ENCODE measurements around the gene GPR151. TPM values are rescaled to one million over a fixed set of nuclear protein-coding genes. Genes with fewer than 3 reads are reported as not detected.

The GPR151 gene
- total RNA-seq, 1 experiment from 2014 or later, result not detected

DNA sequence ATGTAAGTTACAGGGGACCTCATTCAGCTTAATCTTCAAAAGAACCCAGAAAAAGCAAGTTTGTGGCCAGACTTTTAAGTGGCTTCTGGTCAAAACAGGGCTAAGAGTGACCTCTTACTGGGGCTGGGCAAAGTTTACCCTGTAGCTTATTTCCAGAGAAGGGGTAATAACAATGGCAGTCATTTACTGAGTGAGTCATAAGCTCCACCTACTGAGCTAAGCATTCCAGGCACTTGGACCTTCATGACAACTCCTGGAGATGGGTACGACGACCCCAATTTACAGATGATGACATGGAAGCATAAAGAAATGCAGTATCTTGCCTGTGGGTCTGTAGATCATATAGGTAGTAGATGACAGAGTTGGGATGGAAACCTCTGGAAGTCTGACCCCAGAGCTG is 4.7 kb upstream of the GPR151 start:
- DNase-seq (ENCODE audit: low read depth), result no peak

DNA sequence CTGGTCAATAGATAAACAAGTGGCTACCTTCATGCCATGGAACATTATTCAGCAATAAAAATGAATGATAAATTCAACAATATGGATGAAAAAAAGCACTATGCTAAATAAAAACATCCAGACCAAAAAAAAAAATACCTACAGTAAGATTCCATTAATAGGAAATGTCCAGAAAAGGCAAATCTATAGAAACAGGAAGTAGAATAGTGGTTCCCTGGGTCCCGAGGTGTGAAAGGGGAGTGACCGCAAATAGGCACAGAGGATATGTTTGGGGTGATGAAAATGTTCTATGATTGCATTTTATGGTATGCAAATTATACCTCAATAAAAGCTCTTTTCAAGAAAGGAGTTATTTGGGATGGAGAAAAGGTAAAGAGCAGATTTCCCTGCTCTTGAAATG is 3.6 kb upstream of the GPR151 start:
- DNase-seq (ENCODE audit: low read depth), result no peak

DNA sequence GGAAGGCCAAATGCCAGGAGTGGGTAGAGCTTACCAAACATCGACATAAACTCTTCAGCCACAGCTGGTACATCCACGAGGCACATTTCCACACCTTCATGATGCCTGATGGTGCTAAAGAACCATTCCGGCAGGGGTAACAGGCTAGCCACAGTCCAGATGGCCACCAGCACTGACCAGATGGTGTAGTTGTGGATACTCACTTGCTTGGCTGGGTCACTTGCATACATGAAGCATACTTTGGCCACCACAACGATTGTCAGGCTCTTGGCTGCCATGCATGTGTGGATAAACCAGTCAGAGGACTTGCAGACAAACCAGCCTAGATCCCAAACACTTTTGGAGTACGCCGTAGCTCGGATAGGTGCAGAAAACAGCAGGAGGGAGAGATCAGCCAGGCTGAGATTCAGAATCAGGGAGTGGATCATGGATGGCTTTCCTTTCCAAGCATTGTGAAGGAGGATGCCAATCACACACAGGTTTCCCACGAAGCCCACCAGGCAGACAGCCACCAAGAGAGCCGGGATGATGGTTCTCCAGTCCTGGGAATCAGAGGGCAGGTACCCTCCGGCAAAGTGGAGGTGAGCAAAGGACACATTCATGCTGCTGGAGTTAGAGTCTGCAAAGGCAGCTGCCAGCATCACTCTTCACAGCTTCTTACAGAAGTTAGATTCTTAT is 378 bp downstream of the GPR151 start:
- DNase-seq (ENCODE audit: low read depth), result no peak

DNA sequence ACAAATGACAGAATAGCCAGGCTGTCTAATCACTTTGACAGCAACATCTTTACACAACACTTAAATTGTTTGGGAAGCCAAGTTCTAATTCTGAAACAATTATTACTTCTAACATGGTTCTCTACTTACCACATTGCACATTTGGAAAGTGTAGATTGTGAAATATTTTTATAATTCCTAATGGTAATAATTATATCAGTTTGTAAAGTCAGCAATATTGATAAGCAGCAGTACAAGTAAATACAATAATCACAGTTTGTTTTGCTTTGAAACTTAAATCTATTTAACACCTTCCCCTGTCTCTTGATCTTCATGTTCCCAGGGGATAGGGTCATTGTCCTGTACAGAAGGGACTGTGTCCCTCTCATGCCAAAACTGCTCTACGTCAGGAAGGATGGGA is 1.4 kb downstream of the GPR151 start:
- DNase-seq (ENCODE audit: low read depth), result no peak

DNA sequence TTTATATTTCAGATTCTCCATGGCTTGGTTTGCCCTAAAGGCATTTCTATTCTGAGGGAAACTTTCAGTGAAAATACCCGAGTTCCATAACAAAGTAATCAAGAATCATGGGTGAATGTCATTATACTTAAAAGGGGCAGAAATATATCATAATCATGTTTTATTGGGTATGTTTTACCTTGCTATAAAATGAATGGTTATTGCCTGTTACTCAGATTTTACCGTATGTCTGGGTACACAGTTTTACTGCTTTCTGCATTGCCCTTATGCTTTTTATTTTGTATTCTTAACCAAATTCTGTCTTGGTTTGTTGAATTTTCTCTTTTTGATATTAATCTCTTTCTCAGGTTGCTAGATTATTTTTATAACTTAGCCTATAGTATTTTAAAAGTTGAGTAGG is 2.5 kb downstream of the GPR151 start:
- DNase-seq (ENCODE audit: low read depth), result no peak

DNA sequence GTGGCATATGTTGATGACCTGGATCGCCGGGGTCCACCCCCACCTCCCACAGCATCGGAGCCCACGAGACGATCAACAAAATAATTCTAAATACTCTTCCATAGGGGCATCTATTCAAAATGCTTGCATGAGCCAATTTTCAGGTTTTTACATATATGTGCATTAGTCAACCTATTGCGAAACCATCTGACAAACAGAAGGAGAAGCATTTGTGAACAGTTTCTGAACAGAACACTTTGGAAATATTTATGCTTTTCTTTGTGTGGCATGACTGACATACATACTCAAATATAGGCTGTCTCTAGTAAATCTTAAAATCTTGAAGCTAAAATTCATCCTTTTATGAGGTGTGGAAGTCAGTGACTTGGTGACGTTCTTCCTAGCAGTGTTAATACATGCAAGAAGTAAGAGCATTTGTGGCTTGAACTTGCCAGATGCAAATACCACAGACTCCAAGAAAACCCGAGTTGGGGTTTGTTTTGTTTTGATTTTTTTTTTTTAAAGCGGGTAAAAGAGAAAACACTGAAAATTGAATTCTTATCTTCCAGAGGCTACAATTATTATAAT is 5.3 kb downstream of the GPR151 start:
- DNase-seq (ENCODE audit: low read depth), result no peak

DNA sequence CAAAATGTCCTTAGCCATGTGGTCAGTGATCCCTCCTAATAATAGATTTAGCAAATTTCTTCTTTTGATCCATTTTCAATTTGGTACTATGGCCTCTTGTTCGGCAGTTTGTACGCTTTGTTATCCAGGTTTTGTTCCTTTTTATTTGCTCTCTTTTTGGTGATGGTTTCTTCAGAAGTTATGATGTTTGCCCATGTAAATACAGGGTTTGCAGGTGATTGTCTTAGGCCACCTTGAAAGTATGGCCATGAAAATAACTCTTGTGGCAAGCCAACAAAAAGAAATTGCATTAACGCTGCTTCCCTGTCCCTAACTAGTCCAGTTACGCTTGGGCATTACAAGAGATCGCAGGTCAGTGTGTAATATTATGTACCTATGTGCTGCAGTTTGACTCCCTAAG is 8.6 kb downstream of the GPR151 start:
- DNase-seq (ENCODE audit: low read depth), result no peak

DNA sequence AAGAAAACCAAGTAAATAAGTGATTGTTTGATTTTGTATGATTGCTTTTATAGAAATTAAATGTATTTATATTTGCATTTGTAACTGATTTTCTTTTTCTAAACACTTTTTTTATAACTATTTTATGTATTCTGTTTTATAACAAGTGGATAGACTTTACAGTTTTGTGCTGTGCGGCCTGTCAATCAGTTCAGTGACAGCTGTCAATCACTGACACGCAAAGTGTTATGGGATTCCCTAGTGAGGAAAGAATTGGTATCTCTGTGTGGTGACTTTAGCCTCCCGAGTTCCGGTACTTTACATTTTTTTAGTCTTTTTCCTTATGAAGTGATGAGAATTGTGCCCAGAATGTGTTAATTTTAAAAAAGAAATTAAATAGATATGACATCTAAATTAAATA is 16.3 kb downstream of the GPR151 start:
- DNase-seq (ENCODE audit: low read depth), result no peak

DNA sequence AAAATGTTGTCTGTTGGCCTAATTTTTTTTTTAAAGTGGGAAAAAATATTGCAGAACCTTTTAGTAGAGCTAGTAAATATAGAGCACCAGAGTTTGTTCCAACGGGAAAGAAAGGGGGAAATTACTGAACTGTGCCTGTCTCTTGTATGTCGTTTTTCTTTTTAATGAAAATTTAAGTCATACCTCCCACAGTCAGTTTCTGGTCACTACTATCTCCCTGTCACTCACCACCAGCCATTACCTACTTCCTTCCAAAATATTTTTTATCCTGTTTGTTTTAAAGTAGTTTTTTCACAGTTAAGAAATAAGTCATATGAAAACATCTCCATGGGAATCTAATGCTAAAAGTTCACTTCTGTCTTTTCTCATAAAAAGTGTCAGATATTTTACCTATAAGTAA is 21.3 kb downstream of the GPR151 start:
- DNase-seq (ENCODE audit: low read depth), result no peak

DNA sequence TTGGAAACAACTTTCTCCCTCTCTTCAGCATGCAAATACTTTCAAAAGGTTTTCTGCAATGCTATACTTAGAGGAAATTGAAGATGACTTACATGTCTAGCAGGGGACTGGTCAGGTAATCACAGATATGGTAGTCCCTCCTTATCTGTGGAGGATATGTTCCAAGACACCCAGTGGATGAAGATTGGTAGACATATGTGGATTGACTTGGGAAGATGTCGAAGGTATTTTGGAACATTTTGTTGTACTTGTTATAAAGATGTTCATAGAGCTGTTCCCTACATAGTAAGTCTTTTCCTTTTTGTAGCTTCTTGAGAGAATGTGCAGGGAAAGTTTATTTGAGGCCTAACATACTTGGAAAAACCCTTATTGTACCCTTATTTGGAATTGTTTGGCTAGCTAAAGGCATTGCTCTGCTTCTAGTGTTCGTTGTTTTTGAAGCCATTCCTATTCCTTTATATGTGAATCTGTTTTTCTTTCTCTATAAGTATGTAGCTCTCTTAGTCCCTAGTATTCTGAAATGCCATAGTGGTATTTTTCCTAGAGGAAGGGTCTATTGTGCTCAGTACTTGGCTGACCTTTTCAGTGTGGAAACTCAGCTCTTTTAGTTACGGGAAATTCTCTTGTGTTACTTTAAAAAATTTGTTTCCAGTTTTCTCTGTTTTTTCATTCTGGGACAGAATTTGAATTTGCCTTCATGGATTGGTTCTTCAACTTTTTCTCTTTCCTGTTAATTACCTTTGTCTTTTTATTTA is 25.7 kb downstream of the GPR151 start:
- DNase-seq (ENCODE audit: low read depth), result no peak

DNA sequence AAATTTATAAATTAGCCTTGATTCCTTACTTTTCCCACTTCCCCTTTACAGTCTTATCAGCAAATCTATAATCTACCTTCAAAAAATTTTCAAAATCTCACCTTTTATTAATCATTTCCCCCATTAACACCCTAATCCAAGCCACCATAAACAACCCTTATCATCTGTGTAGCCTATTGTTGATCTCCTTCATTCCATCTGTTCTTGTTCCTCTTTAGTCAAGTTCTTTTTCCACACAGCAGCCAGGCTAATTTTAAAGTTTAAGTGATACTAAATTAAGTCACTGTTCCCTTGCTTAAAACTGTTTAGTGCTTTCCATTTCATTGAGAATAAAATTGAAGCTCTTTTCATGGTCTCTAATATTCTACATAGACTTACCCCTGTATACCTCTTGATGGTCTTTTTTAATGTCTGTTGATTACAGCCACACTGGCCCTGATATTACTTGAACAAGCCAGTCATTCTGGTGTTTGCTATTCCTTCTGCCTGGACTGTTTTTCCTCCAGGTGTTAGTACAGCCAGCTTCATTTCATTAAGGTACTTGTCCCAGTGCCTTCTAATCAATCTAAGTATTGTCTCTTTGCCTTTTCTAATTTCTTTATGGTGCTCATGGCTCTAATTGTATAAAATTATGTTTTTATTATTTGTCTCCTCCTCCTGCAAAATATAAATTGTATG is 31.1 kb downstream of the GPR151 start:
- no peak for DNase-seq (ENCODE audit: low read depth)

DNA sequence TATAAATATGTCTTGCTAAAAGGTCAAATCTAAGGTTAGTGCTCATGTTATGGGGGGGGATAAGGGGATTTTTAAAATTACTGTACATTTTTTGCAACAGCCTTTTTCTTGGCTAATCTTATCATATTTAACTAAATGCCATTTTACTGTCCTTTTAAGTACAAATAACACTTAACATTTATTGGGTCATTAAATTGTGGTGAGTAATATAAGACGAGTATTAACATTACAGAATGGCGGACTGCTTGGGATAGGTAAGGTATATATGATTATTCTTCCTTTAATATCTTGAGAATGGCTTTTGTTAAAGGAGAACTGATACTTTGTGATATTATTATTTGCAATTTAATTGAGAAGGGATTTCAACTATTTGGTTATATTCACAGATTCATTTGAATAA is 33.2 kb downstream of the GPR151 start:
- no peak for DNase-seq (ENCODE audit: low read depth)

DNA sequence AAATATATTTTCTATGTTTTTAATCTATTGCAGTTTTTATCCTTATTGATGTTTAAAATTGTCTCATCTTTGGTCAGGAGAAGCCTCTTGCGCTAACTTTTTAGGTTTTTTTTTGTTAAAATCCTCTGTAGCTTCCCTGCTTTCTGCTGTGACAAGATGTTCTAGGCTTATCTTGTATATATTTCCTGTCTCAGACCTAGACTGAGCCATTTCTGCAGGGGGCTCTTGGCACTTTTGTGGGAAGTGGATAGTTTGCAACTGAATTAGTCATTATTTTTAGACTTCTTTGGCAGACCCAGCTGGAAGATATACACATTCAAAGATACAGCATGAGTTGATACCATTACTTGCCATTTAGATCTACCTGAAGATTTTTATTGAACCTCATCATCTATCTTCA is 40.1 kb downstream of the GPR151 start:
- no peak for DNase-seq (ENCODE audit: low read depth)

DNA sequence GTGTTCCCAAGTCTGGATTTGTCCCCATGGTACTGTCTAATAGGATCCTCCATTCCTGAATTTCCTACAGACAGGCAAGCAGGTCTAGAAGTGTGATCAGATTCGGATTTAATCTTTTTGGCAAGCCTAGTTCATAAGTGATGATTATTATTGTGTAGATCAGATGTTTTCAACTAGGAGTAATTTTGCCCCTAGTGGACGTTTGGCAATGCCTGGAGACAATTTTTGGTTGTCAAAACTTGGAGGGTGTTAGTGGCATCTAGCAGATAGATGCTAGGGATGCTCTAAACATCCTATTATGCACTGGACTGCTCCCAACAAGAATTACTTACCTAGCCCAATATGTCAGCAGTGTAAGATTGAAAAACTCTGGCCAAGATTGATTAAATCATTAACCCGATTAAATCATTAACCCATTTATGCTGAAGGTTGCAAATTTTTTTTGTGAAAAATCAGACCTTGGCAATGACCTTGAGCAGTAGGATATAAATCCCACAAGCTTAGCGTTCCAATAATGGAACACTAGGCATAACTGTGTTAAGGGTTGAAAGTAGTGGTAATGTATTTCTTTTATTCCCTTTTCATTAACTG is 40.7 kb downstream of the GPR151 start:
- no peak for DNase-seq (ENCODE audit: low read depth)

DNA sequence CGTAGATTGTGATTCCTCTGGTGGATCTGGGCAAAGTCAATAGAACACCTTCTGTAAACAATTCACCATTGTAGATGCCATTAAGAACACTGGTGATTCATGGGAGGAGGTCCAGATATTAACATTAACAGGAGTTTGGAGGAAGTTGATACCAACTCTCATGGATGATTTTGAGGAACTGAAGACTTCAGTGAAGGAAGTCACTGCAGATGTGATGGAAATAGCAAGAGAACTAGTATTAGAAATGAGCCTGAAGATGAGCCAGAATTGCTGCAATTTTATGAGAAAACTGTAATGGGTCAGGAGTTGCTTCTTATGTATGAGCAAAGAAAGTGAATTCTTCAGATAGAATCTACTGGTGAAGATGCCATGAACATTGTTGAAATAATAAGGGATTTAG is 41.9 kb downstream of the GPR151 start:
- DNase-seq (ENCODE audit: low read depth), result no peak

DNA sequence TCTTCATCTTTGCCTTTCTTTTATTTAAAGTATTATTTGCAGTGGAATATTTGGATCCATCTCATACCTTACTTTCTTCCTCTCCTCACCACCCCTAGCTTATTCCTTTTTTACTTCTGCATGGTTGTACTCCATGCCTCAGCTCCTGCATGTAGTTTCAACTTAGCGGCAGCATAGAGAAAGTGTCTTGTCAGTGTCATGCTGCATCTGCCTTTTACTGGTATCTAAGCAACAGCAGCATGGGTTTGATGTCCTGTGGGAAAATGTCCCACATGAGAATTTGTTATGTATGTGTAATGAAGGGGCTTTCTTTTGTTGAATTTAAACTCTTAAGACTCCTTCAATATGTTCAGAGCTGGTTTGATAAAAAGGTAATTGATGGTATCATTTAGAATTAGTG is 48.2 kb downstream of the GPR151 start:
- DNase-seq (ENCODE audit: low read depth), result no peak

DNA sequence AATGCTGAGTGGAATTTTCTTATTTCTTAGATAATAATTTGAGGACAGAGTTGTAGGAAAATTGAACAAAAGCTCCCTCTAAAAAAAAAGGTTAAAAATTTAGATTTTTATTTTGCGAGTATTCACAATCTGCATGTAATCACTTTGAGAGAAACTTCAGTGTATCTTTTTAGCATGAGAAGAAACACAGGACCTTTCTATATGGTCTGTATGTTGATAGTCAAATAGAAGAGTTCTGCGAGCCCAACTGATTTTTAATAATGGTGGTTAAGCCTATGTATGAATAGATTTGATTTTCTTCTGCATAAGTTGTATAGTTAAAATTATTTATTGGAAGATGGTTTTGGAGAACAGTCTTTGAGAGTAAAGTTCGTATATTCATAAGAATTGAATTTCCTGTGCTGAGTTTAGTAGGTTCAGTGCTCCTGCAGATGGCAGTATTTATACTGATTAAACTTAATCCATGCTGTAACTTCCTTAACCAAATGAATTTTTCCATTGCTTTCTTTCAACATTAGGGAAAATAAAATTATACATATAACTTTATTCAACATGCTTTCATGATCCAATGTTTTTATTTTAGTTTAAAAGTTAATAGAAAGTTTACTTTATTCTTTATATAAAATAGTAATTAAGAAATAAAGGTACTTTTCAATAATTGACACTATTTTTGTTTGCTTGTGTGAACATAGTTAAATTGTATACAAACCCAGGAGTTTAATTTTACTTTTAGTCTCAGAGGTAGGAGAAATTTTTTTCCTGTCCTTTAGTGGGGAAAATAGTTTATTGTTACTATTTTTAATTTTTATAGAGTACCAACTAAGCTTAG is 49.3 kb downstream of the GPR151 start:
- DNase-seq (ENCODE audit: low read depth), result no peak

DNA sequence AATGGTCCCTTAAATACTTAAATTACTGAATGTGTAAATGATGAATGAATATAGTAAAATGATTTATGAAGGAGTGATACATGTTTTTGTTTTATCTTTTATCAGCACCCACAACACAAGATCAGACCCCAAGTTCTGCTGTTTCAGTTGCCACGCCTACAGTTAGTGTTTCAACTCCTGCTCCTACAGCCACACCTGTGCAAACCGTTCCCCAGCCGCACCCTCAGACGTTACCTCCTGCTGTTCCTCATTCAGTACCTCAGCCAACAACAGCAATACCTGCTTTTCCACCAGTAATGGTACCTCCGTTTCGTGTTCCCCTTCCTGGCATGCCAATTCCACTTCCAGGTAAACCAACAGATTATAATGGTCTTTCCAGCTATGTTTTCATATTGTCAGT is 52.5 kb downstream of the GPR151 start:
- no peak for DNase-seq (ENCODE audit: low read depth)
